Lower lobe of right lung (tissue), 2 donors: Measurements from ENCODE around the gene PTPRG. TPM values are rescaled to one million over a fixed set of nuclear protein-coding genes. Genes with fewer than 3 reads are reported as not detected.

Experiments
- ATAC-seq, 2 donors: fragments of 200-7000 bp; cut with Tn5 transposase; one replicate each; pipeline ENCODE4 v1.9.1; 2020 to 2022; ENCODE audit warnings: mild to moderate bottlenecking in 2 of 2, moderate library complexity in 2 of 2
- DNase-seq: peaks from one replicate; pipeline ENCODE4 v3.0.0-alpha.2; 2020
- H3K27ac ChIP-seq: fragments of 200-600 bp; one replicate; pipeline ENCODE4 v1.8.0; 2022
- H3K27me3 ChIP-seq: fragments of 200-600 bp; one replicate; pipeline ENCODE4 v1.8.0; 2022; ENCODE audit warnings: low read depth
- H3K36me3 ChIP-seq: fragments of 200-600 bp; one replicate; pipeline ENCODE4 v1.8.0; 2022; ENCODE audit warnings: mild to moderate bottlenecking
- H3K4me1 ChIP-seq: fragments of 200-600 bp; one replicate; pipeline ENCODE4 v1.8.0; 2022
- H3K4me3 ChIP-seq: fragments of 200-600 bp; one replicate; pipeline ENCODE4 v1.8.0; 2022; ENCODE audit warnings: mild to moderate bottlenecking
- H3K9me3 ChIP-seq: fragments of 200-600 bp; one replicate; pipeline ENCODE4 v1.8.0; 2022
- intact Hi-C: fragments of 100-400 bp; cut with DNase I; formaldehyde crosslinking; loops from one replicate; pipeline ENCODE4 v1.11.0; 2022
- total RNA-seq: library from RNA; stranded (reverse); fragmentation: NEBNext Ultra II Directional; extraction: Animal tissue kit (Norgen Biotek cat#: 25700); gene quantifications from one replicate; pipeline ENCODE4 v1.2.1, GENCODE V29; 2021
- TF ChIP-seq, protein P1 (sequence below): fragments of 200-600 bp; IDR thresholded peaks from one replicate; pipeline ENCODE4 v1.8.0; 2022; ENCODE audit warnings: antibody characterized with exemption, mild to moderate bottlenecking
- donor health status: DM: no; HTN: yes; CAD: no; lungs with severe emphysema.

The PTPRG gene
- total RNA-seq, 1 donor from 2014 or later, result 67.6 TPM

DNA sequence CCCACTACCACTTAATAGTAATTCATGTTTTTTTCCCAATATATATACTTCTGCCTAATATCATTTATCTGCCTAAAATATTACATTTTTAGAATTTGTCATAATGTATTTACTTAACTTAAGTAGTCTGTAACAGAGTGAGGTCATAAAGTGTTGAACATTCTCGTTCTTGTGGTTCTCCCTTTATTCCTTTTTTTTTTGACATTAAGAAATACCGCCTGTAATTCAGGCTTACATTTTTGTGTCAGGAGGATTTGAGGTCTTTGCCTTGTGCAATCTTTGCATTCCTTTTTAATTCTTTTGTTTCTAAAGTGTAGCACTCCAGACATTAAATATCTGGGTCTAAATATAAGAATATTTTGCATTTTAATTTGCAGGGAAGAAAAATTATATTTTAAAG, 315.4 kb downstream of the PTPRG start:
- TF ChIP-seq, protein P1, sequence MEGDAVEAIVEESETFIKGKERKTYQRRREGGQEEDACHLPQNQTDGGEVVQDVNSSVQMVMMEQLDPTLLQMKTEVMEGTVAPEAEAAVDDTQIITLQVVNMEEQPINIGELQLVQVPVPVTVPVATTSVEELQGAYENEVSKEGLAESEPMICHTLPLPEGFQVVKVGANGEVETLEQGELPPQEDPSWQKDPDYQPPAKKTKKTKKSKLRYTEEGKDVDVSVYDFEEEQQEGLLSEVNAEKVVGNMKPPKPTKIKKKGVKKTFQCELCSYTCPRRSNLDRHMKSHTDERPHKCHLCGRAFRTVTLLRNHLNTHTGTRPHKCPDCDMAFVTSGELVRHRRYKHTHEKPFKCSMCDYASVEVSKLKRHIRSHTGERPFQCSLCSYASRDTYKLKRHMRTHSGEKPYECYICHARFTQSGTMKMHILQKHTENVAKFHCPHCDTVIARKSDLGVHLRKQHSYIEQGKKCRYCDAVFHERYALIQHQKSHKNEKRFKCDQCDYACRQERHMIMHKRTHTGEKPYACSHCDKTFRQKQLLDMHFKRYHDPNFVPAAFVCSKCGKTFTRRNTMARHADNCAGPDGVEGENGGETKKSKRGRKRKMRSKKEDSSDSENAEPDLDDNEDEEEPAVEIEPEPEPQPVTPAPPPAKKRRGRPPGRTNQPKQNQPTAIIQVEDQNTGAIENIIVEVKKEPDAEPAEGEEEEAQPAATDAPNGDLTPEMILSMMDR, result no peak
- Histone ChIP-seq H3K36me3 (no peaks in the 10 kb centered on the region), H3K27me3 (no peaks in the 10 kb centered on the region), H3K4me1 (peaks cover 17% of the 10 kb centered on the region), H3K9me3 (no peaks in the 10 kb centered on the region), H3K4me3 (no peak overlapping the region), H3K27ac (no peak overlapping the region)
- ATAC-seq (no peak), DNase-seq (no peak)
- intact Hi-C loops, result no loop called here

DNA sequence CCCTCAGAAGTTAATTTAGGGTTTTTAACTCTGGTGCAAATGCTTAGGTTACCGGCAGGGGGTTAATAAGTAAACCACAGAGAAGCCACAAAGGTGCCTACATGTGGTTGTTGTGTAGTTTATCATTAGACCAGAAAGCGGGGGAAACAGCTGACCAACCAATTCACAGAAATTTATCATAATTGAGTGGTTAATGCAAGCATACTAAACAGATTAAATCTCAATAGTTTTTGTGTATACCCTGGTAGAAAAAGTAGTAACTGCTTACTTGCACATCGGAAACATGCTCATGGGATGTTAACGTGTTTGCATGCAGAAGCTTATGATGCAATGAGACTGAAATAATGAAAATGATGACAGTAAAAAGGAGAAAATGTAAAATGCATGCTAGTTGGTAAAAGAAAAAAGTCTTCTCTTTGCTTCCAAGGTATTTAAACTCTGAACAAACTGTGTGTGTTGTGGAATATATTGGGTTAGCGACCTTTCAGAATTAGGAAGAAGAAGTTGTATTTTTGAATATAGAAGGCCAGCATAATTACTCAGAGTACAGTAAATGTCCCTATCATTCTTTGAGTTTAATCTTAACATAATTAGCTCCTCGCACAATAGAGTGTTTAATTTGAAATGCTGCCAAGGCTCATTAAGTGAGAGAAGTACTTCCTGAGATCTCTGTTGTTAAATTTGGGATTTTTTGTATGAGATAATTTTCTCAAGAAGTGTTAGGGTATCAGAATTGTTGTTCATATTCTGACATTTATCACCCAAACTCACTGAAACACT, 316.2 kb downstream of the PTPRG start:
- ATAC-seq (no peak), DNase-seq (no peak)
- Histone ChIP-seq H3K36me3 (no peaks in the 10 kb centered on the region), H3K4me1 (peaks cover 17% of the 10 kb centered on the region), H3K4me3 (no peak overlapping the region), H3K27ac (no peak overlapping the region), H3K27me3 (no peaks in the 10 kb centered on the region), H3K9me3 (no peaks in the 10 kb centered on the region)
- TF ChIP-seq, protein P1, result no peak
- intact Hi-C loops, result no loop called here

DNA sequence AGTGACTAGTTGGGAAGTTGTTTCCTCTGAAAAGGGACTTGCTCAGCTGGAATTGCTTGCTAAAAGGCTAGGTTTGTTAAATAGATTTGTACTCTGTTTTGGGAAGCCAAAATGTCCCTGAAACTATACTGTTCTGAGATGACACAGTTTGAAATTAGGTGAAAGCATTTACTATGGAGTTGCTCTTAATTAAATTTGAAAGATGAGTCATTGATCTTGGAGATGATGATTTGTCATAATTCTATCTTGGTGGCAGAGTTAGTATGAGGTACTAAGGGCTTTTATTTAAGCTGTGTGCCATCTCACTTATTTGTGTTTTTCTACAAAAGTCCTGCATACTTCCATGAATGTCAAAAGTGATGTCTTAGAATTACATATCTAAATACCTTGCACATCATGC, 320.9 kb downstream of the PTPRG start:
- H3K27ac ChIP-seq, result no peak overlapping the region
- H3K9me3 ChIP-seq, result no peaks in the 10 kb centered on the region
- intact Hi-C loops, result no loop called here
- H3K27me3 ChIP-seq, result no peaks in the 10 kb centered on the region
- H3K4me3 ChIP-seq, result no peak overlapping the region
- no peak for DNase-seq
- H3K36me3 ChIP-seq, result no peaks in the 10 kb centered on the region
- ATAC-seq, result no peak
- peaks cover 7% of the 10 kb centered on the region for H3K4me1 ChIP-seq
- TF ChIP-seq, protein P1, result no peak

- intact Hi-C loops, result no loop called here
- Histone ChIP-seq H3K27me3 (no peaks in the 10 kb centered on the region), H3K36me3 (no peaks in the 10 kb centered on the region), H3K4me3 (no peak overlapping the region), H3K4me1 (no peaks in the 10 kb centered on the region), H3K27ac (no peak overlapping the region), H3K9me3 (no peaks in the 10 kb centered on the region)
- DNase-seq, result no peak
- ATAC-seq, result no peak
- TF ChIP-seq, protein P1, result no peak
Measured at GRCh38 chr3:61884794-61885193, 323.4 kb downstream of the PTPRG start.

- Histone ChIP-seq H3K4me1 (no peaks in the 10 kb centered on the region), H3K9me3 (no peaks in the 10 kb centered on the region), H3K27ac (no peak overlapping the region), H3K27me3 (no peaks in the 10 kb centered on the region), H3K36me3 (no peaks in the 10 kb centered on the region), H3K4me3 (no peak overlapping the region)
- TF ChIP-seq, protein P1, result no peak
- no peak for DNase-seq
- intact Hi-C loops, result no loop called here
- ATAC-seq, result no peak
Measured at GRCh38 chr3:61885414-61885813, 324.0 kb downstream of the PTPRG start.
